NCI-H146 (cell line): ENCODE data around the gene RALGAPA1.
"Not testable (repeated sequence)": the region's sequence is repeated elsewhere in the genome, so short reads cannot be mapped to it uniquely, and the experiment has no call there.

Experiments
- DNase-seq: peaks from one replicate; lab custom pipeline; 2025; lab: John Stamatoyannopoulos, UW

RALGAPA1 gene

DNA sequence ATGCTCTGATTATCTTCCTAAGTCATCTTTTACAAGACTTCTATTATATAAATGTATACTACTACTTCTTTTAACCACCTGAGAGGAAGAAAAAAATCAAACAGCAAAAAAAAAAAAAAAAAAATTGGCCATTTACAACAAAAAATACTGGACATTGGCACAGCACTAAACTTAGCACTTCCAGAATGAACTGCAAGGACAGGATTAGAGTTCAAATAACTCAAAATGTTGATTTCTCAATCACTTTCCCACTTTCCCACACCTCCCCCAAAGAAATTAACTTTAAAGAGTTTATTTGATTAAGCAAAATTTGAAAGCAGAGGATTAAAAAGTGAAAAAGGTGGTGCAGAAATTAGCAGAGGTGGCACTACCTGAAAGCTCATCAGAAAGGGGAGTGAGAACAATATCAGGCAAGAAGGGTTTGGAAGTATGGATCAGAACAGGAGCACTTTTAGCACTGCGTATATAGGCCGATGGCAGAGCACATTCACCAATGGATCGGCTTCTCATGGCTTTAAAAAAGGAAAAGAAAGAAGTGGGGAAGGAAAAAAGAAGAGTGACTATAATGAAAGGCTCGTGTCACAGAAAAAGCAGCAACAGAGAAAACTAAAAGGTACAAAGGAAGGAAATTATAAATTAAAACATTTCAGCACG is 109.2 kb downstream of the RALGAPA1 start:
- no peak for DNase-seq

DNA sequence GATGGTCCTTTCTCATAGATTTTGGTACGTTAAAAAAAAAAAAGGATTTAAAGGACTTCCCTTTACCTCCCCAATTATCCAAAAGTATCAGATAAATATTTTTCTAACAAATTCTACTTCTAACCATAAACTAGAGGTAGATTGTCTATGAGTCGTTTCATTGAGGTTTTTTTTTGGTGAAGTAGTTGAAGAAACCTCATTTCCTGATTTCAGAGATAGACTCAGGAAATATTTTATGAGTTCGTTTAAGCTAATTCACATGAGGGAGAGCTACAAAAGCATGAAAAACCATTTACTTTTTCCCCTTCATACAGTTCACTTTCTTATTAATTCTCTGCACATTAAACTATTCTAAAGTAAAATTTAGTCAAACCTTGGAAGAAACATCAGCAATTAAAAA is 112.5 kb downstream of the RALGAPA1 start:
- no peak for DNase-seq

DNA sequence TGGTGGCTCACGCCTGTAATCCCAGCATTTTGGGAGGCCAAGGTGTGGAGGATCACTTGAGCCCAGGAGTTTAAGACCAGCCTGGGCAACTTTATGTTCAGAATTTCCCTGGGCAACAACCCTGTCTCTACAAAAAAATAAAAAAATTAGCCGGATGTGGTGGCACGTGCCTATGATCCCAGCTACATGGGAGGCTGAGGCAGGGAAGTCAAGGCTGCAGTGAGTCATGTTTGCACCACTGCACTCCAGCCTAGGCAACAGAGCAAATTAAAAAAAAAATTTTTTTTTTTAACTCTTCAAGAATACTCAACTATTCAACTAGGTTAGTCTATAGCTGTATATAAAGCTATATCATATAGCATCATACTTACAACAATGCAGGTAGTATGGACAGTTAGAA is 113.0 kb downstream of the RALGAPA1 start:
- no peak for DNase-seq

DNA sequence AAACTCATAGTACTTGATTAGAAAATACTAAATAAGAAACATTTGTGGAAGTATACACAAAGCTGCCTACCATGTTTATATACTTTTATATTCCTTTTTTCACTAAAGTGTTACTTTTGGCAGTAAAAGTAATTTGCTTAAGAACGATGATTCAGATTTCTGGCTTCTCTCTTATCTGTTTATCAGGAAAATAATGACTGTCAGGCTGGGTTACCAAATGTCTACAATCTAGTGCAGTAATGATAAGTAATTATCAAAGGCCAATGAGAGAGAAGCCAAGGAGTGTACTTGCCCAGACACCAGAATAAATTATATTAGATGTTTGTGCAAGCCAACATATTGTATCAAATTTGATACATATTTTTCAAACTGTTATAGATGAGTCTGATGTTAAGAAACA is 113.4 kb downstream of the RALGAPA1 start:
- no peak for DNase-seq

DNA sequence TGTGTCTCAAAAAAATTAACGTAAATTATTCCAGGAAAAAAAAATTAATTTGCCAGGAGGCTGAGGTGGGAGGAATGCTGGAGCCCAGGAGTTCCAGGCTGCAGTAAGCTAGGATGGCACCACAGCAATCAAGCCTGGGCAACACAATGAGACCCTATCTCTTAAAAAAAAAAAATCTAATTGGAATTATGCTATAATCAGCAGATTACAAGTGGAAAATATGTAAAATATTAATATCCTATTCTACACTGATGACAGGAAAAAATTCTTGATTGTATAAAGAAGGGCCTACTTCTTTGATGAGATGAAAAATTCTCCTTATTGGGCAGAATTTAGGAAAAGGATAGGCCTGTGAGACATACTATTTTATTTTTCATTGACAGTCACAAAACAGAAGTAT is 114.0 kb downstream of the RALGAPA1 start:
- no peak for DNase-seq

DNA sequence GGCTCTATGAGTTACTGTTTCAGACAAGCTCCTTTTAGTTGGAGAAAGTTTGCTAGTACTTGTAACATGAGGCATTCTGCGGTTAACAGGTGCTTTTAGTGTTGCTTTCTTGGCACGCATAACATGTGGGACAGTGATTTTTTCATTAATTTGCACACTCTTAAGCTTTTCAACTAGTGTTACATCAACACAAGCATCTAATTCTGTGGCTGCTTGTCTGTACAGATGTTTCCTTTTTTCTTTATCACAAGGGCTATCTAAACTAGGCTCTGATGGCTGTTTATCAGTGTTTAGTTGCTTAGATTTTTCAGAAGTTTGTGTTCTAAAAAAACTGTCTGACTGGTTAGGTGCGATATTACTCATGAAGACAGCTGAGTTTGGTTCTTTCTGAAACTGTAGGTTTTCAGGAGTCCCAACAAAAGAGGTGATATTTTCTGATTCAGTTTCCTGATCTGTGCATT is 120.1 kb downstream of the RALGAPA1 start:
- DNase-seq = no peak

DNA sequence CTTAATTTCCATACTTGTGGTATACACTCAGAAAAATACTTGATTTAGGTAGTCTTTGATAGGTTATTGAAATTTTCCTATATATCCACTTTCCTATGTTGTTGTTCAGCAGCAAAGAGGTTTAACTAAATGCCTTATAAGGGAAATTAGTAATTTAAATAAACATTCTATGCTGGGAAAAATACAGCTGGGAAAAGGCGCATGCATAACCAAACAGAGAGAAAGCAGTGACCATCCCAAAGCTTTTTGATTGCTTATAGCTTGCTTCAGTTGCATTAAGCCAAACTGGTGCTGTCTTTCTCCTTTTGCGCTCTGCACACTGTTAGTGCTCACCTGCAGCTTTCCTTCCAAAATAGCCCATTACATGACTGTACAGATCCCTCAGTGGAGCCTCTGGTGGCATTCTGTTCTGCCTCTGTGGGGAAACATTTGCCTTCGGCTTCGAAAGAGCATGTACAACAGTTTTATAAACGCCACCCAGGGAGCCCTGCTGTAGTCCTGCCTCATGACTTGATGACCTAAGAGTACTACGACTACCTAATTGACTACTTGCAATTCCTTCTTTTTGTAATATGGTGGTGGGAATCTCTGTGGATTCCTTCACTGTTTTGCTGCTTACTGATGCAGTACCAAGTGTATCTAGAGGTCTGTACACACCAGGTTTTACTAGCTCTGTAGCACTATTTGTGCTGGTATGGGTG is 120.8 kb downstream of the RALGAPA1 start:
- DNase-seq = no peak

DNA sequence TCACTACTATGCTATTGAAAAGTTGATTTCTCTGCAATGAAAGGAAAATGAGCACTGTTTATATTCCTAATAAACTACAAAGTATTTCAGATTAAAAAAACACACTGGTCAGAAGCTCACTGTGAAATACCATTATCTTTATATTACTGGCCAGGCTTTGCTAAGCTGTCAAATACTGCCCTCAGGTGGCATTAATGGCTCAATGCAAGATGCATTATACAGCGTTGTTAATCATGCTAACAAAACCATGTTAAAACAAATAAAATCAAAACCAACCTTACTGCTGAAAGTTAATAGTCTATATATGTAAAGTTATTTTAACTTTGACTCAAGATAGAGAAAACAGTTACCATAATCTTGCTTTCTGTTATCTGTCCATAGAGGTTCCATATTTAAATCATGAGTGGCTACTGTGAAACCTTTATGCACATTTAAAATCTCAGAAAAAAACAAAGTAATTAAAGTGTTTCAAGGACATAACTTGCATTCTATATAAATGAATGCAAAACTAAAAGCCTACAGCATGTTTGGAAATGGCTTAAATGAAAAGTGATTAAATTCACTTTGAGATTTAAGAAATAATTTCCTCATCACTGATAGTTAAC is 121.7 kb downstream of the RALGAPA1 start:
- peak; percentile 52 for DNase-seq

DNA sequence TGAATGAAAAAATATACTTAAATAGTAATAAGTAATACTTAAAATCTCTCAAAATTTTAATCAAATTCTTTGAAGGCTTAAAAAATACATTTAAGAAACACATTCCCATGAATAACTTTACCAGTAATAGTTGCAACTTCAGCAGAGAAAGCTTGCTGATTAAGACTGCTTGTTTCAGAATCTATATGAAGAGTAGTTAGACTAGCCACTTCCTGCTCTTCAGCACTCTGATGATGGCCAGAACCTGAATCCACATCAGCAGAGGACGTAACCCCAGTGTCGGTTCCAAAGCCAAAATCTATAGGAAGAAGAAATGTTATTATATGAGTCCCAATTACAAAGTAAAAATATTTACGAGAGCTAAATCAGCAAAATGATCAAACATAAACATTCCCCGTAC is 125.4 kb downstream of the RALGAPA1 start:
- DNase-seq = not testable (repeated sequence)

DNA sequence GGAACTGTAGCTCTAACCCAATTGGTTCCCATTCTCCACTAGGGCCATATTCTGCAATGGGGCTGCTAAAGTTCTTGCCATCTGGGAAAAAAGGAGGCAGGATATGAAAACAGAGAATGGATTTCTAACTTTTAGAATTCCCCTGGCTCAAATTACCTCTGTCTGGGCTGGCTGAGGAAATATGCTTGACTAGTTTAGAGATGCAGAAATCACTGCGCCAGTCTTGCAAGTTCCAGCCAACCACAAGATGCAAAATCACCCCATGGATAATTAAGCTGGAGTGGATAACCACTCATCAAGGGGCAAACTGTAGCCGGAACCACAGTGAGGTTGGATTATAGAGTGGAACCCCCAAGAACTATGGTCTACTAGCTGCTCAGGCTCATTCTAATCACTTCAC is 126.3 kb downstream of the RALGAPA1 start:
- no peak for DNase-seq

DNA sequence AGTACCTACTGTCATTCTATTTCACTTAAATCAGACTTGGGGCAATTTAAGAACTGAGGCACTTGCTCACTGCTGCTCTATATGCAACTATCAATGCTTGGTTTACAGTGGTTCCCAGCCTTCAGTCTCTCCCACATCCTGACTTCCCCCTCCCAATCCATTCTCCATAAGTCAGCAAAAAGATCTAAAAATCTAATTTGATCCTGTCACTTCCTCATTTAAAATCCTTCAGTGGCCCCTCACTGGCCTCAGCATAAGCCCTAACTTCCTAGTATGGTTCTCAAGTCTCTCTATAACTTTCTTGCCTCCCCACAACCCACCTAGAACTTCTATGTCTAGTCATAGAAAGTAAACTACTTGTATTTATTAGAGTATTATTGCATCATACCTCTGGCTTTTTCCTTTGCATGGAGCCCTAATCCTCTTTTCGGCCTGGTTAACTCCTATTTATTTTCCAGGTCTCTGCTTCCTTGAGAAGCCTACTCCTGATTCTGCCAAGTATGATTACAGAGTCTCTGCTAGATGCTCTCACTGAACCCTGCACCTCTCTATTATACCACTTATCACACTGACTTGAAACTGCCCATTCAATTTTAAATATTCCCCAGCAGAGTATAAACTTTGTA is 130.6 kb downstream of the RALGAPA1 start:
- DNase-seq = no peak

DNA sequence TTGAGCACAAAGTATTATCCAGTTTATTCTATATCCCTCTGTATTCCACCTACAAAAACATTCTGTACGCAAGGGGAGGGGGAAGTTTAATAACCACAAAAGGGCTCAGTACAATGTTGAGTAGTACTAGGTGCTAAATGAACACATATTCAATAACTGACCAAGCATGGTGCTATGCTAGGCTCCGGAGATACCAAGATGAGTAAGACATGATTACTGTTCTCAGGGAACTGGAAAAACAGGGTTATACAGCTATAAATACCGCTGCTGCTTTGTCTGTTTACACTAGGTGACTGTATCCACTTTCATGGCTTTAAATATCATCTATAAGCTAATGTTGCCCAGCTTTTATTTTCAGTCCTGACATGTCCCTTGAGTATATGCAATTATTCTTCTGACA is 139.3 kb downstream of the RALGAPA1 start:
- DNase-seq = peak; percentile 8

DNA sequence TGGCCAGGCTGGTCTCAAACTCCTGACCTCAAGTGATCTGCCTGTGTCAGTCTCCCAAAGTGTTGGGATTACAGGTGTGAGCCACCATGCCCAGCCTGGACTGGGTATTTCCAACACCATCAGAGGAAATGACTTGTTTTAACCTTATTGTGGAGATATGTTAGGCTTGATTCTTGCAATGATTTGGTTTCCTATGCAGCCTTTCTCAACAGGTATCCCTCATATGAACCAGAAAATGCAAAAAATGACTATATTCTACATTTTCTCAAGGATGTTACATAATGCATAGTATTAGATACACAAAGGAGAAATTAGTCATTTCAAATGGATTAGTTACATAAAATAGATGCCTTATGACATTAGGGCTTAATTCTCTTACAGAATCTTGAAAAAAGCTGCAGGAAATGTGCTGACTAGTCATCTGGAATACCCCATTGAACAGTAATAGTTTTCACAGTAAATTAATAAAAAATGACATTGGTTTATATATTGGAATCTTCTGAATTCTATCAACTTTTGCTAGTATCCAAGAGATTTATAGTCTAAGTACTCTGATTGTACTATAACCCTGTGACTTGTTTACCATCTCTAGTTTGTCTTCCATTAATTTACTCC is 142.6 kb downstream of the RALGAPA1 start:
- no peak for DNase-seq

DNA sequence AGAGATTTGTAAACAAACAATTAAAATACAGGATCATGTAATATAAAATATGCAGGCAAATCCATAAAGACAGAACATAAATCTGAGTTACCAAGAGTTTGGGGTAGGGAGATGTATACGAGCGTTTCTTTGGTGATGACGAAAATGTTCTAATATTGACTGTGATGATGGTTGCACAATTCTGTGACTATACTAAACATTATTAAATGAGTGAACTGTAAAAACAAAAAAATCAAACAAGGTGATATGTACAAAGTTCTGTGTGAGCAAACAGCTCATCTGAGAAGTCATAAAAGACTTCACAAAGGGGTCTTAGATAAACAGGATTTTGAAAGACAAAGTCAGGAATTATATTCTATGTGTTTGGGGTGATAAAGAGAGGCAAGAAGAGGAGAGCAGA is 147.2 kb downstream of the RALGAPA1 start:
- DNase-seq = no peak

DNA sequence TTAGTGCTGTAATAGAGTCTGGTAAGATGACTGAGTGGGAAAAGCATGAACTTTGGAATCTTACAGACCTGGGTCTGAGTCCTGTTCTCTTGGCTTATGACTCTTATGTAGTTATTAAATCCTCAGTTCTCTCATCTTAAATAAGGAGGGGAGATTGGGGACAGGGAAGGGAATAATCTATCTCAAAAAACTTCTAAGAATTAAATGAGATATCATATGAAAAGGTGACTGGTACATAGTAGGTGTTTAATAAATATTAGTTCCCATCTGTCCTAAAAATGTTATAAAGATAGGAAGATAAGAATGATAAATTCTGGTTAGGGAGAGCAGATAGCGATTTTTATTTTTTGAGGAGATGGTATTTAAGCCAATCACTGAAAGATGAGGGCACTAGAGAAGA is 156.1 kb downstream of the RALGAPA1 start:
- no peak for DNase-seq

DNA sequence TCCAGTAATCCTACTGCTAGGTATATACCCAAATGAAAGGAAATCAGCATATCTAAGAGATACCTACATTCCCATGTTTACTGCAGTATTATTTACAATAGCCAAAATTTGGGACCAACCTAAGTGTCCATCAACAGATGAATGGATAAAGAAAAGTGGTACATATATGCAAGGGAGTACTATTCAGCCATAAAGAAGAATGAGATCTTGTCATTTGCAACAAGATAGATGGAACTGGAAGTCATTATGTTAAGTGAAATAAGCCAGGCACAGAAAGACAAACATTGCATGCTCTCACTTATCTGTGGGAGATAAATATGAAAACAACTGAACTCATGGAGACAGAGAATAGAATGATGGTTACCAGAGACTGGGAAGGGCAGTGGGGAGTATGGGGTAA is 165.6 kb downstream of the RALGAPA1 start:
- DNase-seq = no peak

DNA sequence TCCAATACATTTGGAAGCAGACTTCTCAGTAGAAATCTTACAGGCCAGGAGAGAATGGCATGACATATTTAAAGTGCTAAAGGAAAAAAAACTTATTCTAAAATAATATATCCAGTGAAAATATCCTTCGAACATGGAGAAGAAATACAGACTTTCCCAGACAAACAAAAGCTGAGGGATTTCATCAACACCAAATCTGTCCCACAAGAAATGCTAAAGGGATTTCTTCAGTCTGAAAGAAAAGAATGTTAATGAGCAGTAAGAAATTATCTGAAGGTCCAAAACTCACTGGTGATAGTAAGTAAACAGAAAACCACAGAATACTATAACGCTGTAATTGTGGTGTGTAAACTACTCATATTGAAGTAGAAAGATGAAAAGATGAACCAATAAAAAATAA is 171.2 kb downstream of the RALGAPA1 start:
- no peak for DNase-seq

DNA sequence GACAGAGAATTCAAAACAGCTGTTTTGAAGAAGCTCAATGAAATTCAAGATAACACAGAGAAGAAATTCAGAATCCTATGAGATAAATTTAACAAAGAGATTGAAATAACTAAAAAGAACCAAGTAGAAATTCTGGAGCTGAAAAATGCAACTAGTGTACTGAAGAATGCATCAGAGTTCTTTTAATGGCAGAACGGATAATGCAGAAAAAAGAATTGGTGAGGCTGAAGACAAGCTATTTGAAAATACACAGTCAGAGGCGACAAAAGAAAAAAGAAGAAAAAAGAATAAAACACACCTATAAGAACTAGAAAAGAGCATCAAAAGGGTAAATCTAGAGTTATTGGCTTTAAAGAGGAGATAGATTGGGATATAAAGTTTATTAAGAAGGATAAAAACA is 171.8 kb downstream of the RALGAPA1 start:
- DNase-seq = no peak

DNA sequence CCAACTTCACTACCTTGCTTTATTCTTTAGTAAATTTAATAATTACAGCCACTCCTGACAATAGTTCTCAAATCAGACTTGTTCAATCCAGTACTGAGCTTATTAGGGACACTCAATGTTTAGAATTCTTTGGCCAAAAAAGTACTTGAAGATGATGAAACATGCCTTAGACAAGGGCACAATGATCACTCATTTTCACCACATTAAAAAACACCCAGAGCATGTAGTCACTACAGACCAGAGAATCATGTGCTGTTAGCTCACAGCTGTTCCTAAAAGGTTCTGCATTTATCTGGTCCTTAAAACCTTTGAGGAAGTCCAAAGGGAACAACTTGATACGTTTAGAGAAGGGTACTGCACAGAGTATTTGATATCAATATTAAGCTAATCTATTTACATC is 176.4 kb downstream of the RALGAPA1 start:
- DNase-seq = peak; percentile 76

DNA sequence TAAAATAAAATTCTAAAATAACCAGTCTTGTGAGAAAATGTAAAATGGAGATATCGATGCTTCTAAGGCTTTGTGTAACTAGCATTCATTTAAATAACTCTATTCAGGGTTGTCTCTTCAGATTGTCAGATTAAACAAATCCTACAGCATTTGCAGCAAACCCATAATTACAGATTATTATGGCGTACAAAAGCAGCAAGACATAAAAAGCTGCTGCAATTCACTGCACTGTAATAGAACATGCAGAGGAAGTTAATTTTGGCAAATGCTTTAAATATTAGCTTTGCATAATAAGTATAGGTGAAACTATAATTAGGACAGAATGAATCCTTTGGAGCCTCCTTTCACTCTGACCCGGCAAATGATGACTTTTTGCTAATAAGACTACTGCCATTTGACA is 176.8 kb downstream of the RALGAPA1 start:
- peak; percentile 86 for DNase-seq

DNA sequence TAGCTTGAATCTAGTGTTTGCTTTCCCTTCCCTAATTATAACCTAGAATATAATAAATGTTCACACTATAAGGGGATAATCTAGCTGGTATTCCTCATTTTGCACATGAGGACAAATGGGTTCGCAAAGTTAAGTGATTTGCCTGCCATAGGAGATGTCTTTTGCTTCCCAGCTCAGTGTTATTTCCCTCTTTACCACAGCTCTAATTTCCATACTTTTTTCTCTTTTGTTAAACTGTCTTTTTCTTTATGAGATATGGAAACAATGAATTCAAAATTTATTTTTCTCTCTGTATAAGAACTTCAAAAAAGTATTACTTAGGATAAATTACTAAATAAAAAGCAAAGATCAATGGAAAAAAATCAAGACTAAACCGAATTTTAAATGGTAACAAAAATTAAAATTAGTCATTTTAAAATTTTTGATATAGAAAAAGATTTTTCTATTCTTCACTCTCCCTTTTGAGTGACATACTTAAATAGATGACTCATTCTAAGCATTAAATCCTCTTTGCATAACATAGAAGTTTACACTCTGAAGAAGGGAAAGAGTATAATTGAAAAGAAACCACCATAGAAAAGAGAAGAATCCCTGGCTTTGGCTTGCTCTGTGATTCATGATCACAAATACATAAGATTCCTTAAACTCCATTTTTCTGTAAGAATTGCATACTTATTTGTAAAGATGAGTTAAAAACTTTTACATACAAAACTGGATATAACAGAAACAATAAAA is 177.9 kb downstream of the RALGAPA1 start:
- DNase-seq = no peak

DNA sequence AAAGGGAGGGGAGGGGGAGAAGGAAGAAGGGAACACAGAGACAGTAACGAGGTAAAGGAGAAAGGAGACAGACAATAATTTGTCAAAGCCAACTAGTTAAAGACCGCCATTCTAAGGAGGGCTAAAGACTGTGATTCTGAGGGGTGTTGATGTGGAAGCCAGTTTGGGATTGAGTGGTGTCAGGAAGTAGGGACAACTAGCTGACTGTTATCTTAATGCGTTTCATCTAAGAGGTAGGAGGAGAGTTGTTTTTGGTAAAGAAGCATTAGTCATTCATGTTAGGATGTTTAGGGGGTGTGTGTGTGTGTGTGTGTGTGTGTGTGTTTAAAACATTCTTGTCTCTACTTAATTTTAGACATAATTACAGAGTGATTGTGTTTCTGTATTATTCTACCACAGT is 180.1 kb downstream of the RALGAPA1 start:
- no peak for DNase-seq
